Measurements from ENCODE around the gene SEMA5B. TPM values are rescaled to one million over a fixed set of nuclear protein-coding genes. Genes with fewer than 3 reads are reported as not detected.
A peak's percentile ranks its signal among the peaks of the same experiment; 100 is the strongest.

The SEMA5B gene
- total RNA-seq, 2 experiments from 2014 or later = 0.13 to 2.3 TPM

- no TSS peak for BruUV-seq (replicated peaks)
- Histone ChIP-seq H3K79me2 (ENCODE audit: insufficient read depth, low read depth, low read length) (no peaks in the 10 kb centered on the region), H2AFZ (ENCODE audit: low read length) (no peak overlapping the region), H3K36me3 (ENCODE audit: insufficient read depth, low read length) (no peaks in the 10 kb centered on the region), H3K9me2 (ENCODE audit: insufficient read depth, low read length) (no peaks in the 10 kb centered on the region), H3K4me2 (ENCODE audit: low read length) (peak overlapping the region; percentile 69), H3K9me3 (ENCODE audit: low read length) (no peaks in the 10 kb centered on the region), H3K4me3 (ENCODE audit: low read depth, low read length, poor library complexity, severe bottlenecking) (peak overlapping the region; percentile 54), H3K4me1 (ENCODE audit: insufficient read depth, low read length, poor library complexity, severe bottlenecking) (peaks cover 50% of the 10 kb centered on the region), H4K20me1 (ENCODE audit: insufficient read depth, low read length) (no peaks in the 10 kb centered on the region), H3K27ac (ENCODE audit: low read depth, low read length, poor library complexity, severe bottlenecking) (peak overlapping the region; percentile 83)
- DNase-seq (ENCODE audit: low spot score) = no peak
- ChIA-PET CTCF (ENCODE audit: unreplicated experiment) (no interaction called here), POLR2A (interaction anchor here (0.6 to 0.7 kb wide), 3 partner anchors 10 to 1421 kb away, joined by 3 read pairs; no protein-coding TSS in a partner anchor)
- TF ChIP-seq CTCF (conservative IDR thresholded peaks at IDR 0.05; ENCODE audit: low read length) (no peak), EZH2phosphoT487 (IDR thresholded peaks at IDR 0.05; ENCODE audit: borderline replicate concordance, low read depth, low read length) (no peak)
- intact Hi-C loops (cut with micrococcal nuclease; ENCODE audit: unreplicated experiment) = no loop called here
Measured at GRCh38 chr3:122973893-122974615, 53.5 kb downstream of the SEMA5B start.

GRCh38 chr3:122972141-122972540 lies 55.4 kb downstream of the SEMA5B start:
- ChIA-PET CTCF (ENCODE audit: unreplicated experiment) (no interaction called here), POLR2A (no interaction called here)
- DNase-seq (ENCODE audit: low spot score) = no peak
- Histone ChIP-seq H3K4me3 (ENCODE audit: low read depth, low read length, poor library complexity, severe bottlenecking) (no peak overlapping the region), H3K4me2 (ENCODE audit: low read length) (no peak overlapping the region), H3K9me3 (ENCODE audit: low read length) (no peaks in the 10 kb centered on the region), H2AFZ (ENCODE audit: low read length) (no peak overlapping the region), H3K4me1 (ENCODE audit: insufficient read depth, low read length, poor library complexity, severe bottlenecking) (peaks cover 31% of the 10 kb centered on the region), H3K36me3 (ENCODE audit: insufficient read depth, low read length) (no peaks in the 10 kb centered on the region), H4K20me1 (ENCODE audit: insufficient read depth, low read length) (no peaks in the 10 kb centered on the region), H3K9me2 (ENCODE audit: insufficient read depth, low read length) (no peaks in the 10 kb centered on the region), H3K79me2 (ENCODE audit: insufficient read depth, low read depth, low read length) (no peaks in the 10 kb centered on the region), H3K27ac (ENCODE audit: low read depth, low read length, poor library complexity, severe bottlenecking) (no peak overlapping the region)
- no peak for TF ChIP-seq EZH2phosphoT487 (IDR thresholded peaks at IDR 0.05; ENCODE audit: borderline replicate concordance, low read depth, low read length)
- no peak for TF ChIP-seq CTCF (conservative IDR thresholded peaks at IDR 0.05; ENCODE audit: low read length)
- intact Hi-C loops (cut with micrococcal nuclease; ENCODE audit: unreplicated experiment) = no loop called here
- no TSS peak for BruUV-seq (replicated peaks)
